Cardiac fibroblast (primary cell): ENCODE results near the gene CMC2.

Experiments used
- DNase-seq, 2 donors: peaks; one replicate each; pipeline versions ENCODE4 v3.0.0 to v3.0.0-alpha.2; 2010; ENCODE audit warnings: low read depth in 2 of 2
- H3K4me3 ChIP-seq, 2 donors: replicated peaks in 1 of 2; 1 replicate in 1 of 2; 2 replicates in 1 of 2; pipeline ENCODE4 v1.5.1; 2011; ENCODE audit warnings: low read depth in 2 of 2, low read length in 2 of 2, mild to moderate bottlenecking in 2 of 2, moderate library complexity in 1 of 2
- CTCF ChIP-seq: IDR thresholded peaks from one replicate; pipeline ENCODE4 v1.5.1; 2011; ENCODE audit warnings: low read depth, mild to moderate bottlenecking, low read length, inconsistent platforms

The CMC2 gene

GRCh38 chr16:80938004-80938878, 68.4 kb downstream of the CMC2 start:
- H3K4me3 ChIP-seq, result peak overlapping the region; percentile 9
- no peak for TF ChIP-seq CTCF
- DNase-seq, result peak; percentile 98 to 99

GRCh38 chr16:80936410-80936809, 70.3 kb downstream of the CMC2 start:
- peak; percentile 83 to 84 for DNase-seq
- no peak for TF ChIP-seq CTCF
- no peak overlapping the region for H3K4me3 ChIP-seq

- no peak for TF ChIP-seq CTCF
- DNase-seq, result no peak
Observed at GRCh38 chr16:80935691-80936090, 71.0 kb downstream of the CMC2 start.

DNA sequence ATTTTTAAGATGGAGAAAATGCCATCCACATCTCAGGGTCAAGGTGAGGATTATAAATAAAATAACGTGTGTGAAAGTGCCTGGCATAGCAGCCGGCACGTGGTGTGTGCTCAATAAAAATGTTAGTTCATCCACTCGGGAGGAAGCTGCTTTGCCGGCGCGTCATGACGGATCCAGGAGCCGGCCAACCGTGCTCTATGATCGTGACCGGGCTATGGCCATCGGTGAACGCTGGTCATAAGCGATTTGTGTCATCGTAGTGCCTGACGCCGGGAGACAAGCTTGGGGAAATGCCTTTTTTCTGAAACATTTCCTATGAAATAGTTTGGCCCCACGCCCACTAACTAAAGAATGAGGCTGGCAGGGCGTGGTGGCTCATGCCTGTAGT, 74.0 kb downstream of the CMC2 start:
- TF ChIP-seq CTCF, result no peak
- DNase-seq, result peak; percentile 93 to 99
- H3K4me3 ChIP-seq, result peak overlapping the region; percentile 42 to 52

More at GRCh38 chr16:80935691-80936090, 71.0 kb downstream of the CMC2 start:
- H3K4me3 ChIP-seq, result no peak overlapping the region

- peak overlapping the region; percentile 42 to 52 for H3K4me3 ChIP-seq
- TF ChIP-seq CTCF, result peak; percentile 3
- DNase-seq, result peak; percentile 77
Observed at GRCh38 chr16:80931801-80932707, 74.6 kb downstream of the CMC2 start.

- TF ChIP-seq CTCF, result peak; percentile 71
- DNase-seq, result peak; percentile 76 to 79
Observed at GRCh38 chr16:80924372-80924978, 82.2 kb downstream of the CMC2 start.

More at GRCh38 chr16:80924372-80924978, 82.2 kb downstream of the CMC2 start:
- H3K4me3 ChIP-seq, result no peak overlapping the region
